BE2C (cell line): ENCODE measurements around the gene NRIP1.
A peak's percentile ranks its signal among the peaks of the same experiment; 100 is the strongest.

Experiments used
- DNase-seq: peaks from one replicate; pipeline ENCODE4 v3.0.0-alpha.2; 2020
- H3K27me3 ChIP-seq: fragments of 250-450 bp; sonication (Bioruptor Pico); 2 replicates; pipeline ENCODE4 v1.5.1; 2020; ENCODE audit warnings: mild to moderate bottlenecking
- H3K36me3 ChIP-seq: fragments of 250-450 bp; sonication (Bioruptor Pico); 2 replicates; pipeline ENCODE4 v1.5.1; 2020; ENCODE audit warnings: mild to moderate bottlenecking
- H3K4me1 ChIP-seq: fragments of 250-450 bp; sonication (Bioruptor Pico); 2 replicates; pipeline ENCODE4 v1.5.1; 2020
- H3K4me3 ChIP-seq: 2 replicates; pipeline ENCODE4 v1.5.1; 2011; ENCODE audit warnings: low read depth, low read length
- H3K9me3 ChIP-seq: fragments of 250-450 bp; sonication (Bioruptor Pico); 2 replicates; pipeline ENCODE4 v1.5.1; 2020
- TF ChIP-seq, protein P1 (sequence below): IDR thresholded peaks from 2 replicates; pipeline ENCODE4 v1.5.1; 2012; ENCODE audit warnings: mild to moderate bottlenecking, low read depth, low read length

Gene NRIP1

DNA sequence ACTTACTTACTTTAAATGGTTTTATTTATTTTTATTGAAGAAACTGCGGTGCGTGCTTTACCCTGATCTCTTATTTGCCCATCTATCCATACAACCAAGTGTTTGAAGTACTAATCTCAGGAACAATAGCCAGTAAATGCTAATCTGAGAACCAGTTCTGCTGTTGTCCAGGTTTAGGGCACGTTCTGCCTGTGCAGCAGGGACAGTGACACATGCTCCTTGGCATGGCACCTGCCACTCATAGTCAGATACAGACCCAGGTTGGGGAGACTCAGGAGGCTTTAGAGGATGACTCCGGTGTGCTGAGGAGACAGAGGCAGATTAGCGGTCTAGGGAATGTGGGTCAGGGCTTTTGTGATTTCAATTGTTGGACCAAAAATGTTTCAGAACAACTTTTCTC, 83.6 kb downstream of the NRIP1 start:
- no peak overlapping the region for H3K4me3 ChIP-seq
- no peaks in the 10 kb centered on the region for H3K36me3 ChIP-seq
- H3K27me3 ChIP-seq, result no peaks in the 10 kb centered on the region
- TF ChIP-seq, protein P1, sequence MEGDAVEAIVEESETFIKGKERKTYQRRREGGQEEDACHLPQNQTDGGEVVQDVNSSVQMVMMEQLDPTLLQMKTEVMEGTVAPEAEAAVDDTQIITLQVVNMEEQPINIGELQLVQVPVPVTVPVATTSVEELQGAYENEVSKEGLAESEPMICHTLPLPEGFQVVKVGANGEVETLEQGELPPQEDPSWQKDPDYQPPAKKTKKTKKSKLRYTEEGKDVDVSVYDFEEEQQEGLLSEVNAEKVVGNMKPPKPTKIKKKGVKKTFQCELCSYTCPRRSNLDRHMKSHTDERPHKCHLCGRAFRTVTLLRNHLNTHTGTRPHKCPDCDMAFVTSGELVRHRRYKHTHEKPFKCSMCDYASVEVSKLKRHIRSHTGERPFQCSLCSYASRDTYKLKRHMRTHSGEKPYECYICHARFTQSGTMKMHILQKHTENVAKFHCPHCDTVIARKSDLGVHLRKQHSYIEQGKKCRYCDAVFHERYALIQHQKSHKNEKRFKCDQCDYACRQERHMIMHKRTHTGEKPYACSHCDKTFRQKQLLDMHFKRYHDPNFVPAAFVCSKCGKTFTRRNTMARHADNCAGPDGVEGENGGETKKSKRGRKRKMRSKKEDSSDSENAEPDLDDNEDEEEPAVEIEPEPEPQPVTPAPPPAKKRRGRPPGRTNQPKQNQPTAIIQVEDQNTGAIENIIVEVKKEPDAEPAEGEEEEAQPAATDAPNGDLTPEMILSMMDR, result no peak
- DNase-seq, result no peak
- no peaks in the 10 kb centered on the region for H3K4me1 ChIP-seq
- H3K9me3 ChIP-seq, result no peaks in the 10 kb centered on the region

- H3K4me1 ChIP-seq, result no peaks in the 10 kb centered on the region
- DNase-seq, result no peak
- H3K9me3 ChIP-seq, result no peaks in the 10 kb centered on the region
- TF ChIP-seq, protein P1, result no peak
- H3K4me3 ChIP-seq, result no peak overlapping the region
- no peaks in the 10 kb centered on the region for H3K27me3 ChIP-seq
- no peaks in the 10 kb centered on the region for H3K36me3 ChIP-seq
These were observed 85.5 kb downstream of the NRIP1 start for GRCh38 chr21:14979264-14979663.

GRCh38 chr21:14977814-14978213, 87.0 kb downstream of the NRIP1 start:
- Histone ChIP-seq H3K27me3 (no peaks in the 10 kb centered on the region), H3K36me3 (no peaks in the 10 kb centered on the region), H3K9me3 (no peaks in the 10 kb centered on the region), H3K4me1 (no peaks in the 10 kb centered on the region), H3K4me3 (no peak overlapping the region)
- peak; percentile 36 for DNase-seq
- TF ChIP-seq, protein P1, result no peak

DNA sequence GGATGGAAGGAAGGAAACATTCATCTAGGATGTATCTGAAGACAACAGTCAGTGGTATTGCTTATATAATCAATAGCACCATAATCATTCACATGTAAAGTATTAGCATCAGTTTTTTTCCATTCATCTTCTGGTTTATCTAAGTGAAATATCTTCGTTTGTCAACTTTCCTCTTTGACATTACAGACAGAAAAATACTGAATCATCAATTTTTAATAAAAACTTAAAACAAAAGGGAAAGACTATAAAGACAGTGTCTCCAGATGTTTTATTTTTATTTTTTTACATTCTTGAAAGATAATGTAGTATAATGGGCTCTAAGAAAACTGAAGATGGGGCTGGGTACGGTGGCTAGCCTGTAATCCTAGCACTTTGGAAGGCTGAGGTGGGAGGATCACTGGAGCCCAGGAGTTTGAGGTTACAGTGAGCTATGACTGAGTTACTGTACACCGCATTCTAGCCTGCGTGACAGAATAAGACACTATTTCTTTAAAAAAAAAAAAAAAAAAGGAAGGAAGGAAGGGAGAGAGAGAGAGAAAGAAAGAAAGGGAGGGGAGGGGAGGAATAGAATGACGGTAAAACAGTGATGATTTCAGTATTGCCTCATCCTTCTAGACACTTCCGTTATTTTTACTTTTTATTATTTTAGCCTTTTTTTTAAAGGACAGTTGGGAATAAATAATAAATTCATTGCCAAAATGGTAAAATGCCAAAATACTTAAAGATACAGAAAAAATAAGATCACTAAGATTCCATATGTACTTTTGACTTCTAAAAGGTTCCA, 89.5 kb downstream of the NRIP1 start:
- Histone ChIP-seq H3K9me3 (no peaks in the 10 kb centered on the region), H3K27me3 (no peaks in the 10 kb centered on the region), H3K4me3 (no peak overlapping the region), H3K36me3 (no peaks in the 10 kb centered on the region), H3K4me1 (no peaks in the 10 kb centered on the region)
- TF ChIP-seq, protein P1, result no peak
- no peak for DNase-seq

- Histone ChIP-seq H3K4me1 (no peaks in the 10 kb centered on the region), H3K36me3 (no peaks in the 10 kb centered on the region; the same call in 1 of the 2 replicates), H3K4me3 (no peak overlapping the region), H3K27me3 (no peaks in the 10 kb centered on the region), H3K9me3 (no peaks in the 10 kb centered on the region)
- DNase-seq, result no peak
- TF ChIP-seq, protein P1, result no peak
These were observed 92.1 kb downstream of the NRIP1 start for GRCh38 chr21:14972678-14973077.

GRCh38 chr21:14968821-14969220, 96.0 kb downstream of the NRIP1 start:
- H3K4me3 ChIP-seq, result no peak overlapping the region
- no peaks in the 10 kb centered on the region for H3K9me3 ChIP-seq
- TF ChIP-seq, protein P1, result no peak
- DNase-seq, result no peak
- H3K27me3 ChIP-seq, result no peaks in the 10 kb centered on the region
- no peaks in the 10 kb centered on the region for H3K4me1 ChIP-seq
- H3K36me3 ChIP-seq, result peaks cover 18% of the 10 kb centered on the region
